ENCODE data around the gene VRK3.

Gene VRK3

GRCh38 chr19:49988007-49988406 lies 37.2 kb downstream of the VRK3 start:
- no peaks in the 10 kb centered on the region for H3K9me3 ChIP-seq (ENCODE audit: control insufficient read depth, insufficient read depth, low read depth, low read length)
- no peak overlapping the region for H3K27ac ChIP-seq (ENCODE audit: low read depth, low read length)
- H3K4me1 ChIP-seq (ENCODE audit: control insufficient read depth, insufficient read depth, low read length), result no peaks in the 10 kb centered on the region
- H3K9ac ChIP-seq (ENCODE audit: low read length), result no peak overlapping the region
- H3K4me3 ChIP-seq (ENCODE audit: low read depth, low read length), result no peak overlapping the region
- peaks cover 15% of the 10 kb centered on the region for H3K36me3 ChIP-seq (ENCODE audit: control insufficient read depth, insufficient read depth, low read length)
- no peaks in the 10 kb centered on the region for H3K27me3 ChIP-seq (ENCODE audit: control insufficient read depth, insufficient read depth, low read length)

GRCh38 chr19:49987159-49987698 lies 37.9 kb downstream of the VRK3 start:
- H3K4me1 ChIP-seq (ENCODE audit: control insufficient read depth, insufficient read depth, low read length), result no peaks in the 10 kb centered on the region
- H3K27ac ChIP-seq (ENCODE audit: low read depth, low read length), result no peak overlapping the region
- H3K27me3 ChIP-seq (ENCODE audit: control insufficient read depth, insufficient read depth, low read length), result no peaks in the 10 kb centered on the region
- H3K9me3 ChIP-seq (ENCODE audit: control insufficient read depth, insufficient read depth, low read depth, low read length), result no peaks in the 10 kb centered on the region
- peaks cover 10% of the 10 kb centered on the region for H3K36me3 ChIP-seq (ENCODE audit: control insufficient read depth, insufficient read depth, low read length)
- H3K9ac ChIP-seq (ENCODE audit: low read length), result no peak overlapping the region
- H3K4me3 ChIP-seq (ENCODE audit: low read depth, low read length), result no peak overlapping the region

GRCh38 chr19:49986354-49986753 lies 38.8 kb downstream of the VRK3 start:
- Histone ChIP-seq H3K9me3 (ENCODE audit: control insufficient read depth, insufficient read depth, low read depth, low read length) (no peaks in the 10 kb centered on the region), H3K27me3 (ENCODE audit: control insufficient read depth, insufficient read depth, low read length) (no peaks in the 10 kb centered on the region), H3K27ac (ENCODE audit: low read depth, low read length) (no peak overlapping the region), H3K4me3 (ENCODE audit: low read depth, low read length) (no peak overlapping the region), H3K4me1 (ENCODE audit: control insufficient read depth, insufficient read depth, low read length) (no peaks in the 10 kb centered on the region), H3K36me3 (ENCODE audit: control insufficient read depth, insufficient read depth, low read length) (peaks cover 8% of the 10 kb centered on the region), H3K9ac (ENCODE audit: low read length) (no peak overlapping the region)

- no peaks in the 10 kb centered on the region for H3K9me3 ChIP-seq (ENCODE audit: control insufficient read depth, insufficient read depth, low read depth, low read length)
- no peak overlapping the region for H3K27ac ChIP-seq (ENCODE audit: low read depth, low read length)
- no peaks in the 10 kb centered on the region for H3K27me3 ChIP-seq (ENCODE audit: control insufficient read depth, insufficient read depth, low read length)
- no peak overlapping the region for H3K4me3 ChIP-seq (ENCODE audit: low read depth, low read length)
- H3K4me1 ChIP-seq (ENCODE audit: control insufficient read depth, insufficient read depth, low read length), result no peaks in the 10 kb centered on the region
- H3K9ac ChIP-seq (ENCODE audit: low read length), result no peak overlapping the region
- H3K36me3 ChIP-seq (ENCODE audit: control insufficient read depth, insufficient read depth, low read length), result peaks cover 3% of the 10 kb centered on the region
These were observed 39.3 kb downstream of the VRK3 start for GRCh38 chr19:49985871-49986270.

DNA sequence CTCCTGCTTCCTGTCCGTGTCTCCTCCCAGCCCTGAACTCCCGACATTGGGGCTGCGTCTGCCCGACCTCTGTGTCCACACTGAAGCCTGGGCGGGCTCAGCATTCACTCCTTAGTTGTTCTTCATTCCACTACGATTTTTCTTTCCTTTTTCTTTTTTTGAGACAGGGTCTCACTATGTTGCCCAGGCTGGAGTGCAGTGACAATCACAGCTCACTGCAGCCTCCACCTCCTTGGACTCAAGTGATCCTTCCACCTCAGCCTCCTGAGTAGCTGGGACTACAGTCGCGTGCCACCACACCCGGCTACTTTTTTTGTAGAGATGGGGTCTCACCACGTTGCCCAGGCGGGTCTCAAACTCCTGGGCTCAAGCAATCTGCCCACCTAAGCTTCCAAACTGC lies 40.7 kb downstream of the VRK3 start:
- H3K27ac ChIP-seq (ENCODE audit: low read depth, low read length), result no peak overlapping the region
- H3K4me1 ChIP-seq (ENCODE audit: control insufficient read depth, insufficient read depth, low read length), result no peaks in the 10 kb centered on the region
- H3K27me3 ChIP-seq (ENCODE audit: control insufficient read depth, insufficient read depth, low read length), result no peaks in the 10 kb centered on the region
- no peak overlapping the region for H3K9ac ChIP-seq (ENCODE audit: low read length)
- H3K36me3 ChIP-seq (ENCODE audit: control insufficient read depth, insufficient read depth, low read length), result peaks cover 2% of the 10 kb centered on the region; the same call in 1 of the 2 replicates
- H3K4me3 ChIP-seq (ENCODE audit: low read depth, low read length), result no peak overlapping the region
- H3K9me3 ChIP-seq (ENCODE audit: control insufficient read depth, insufficient read depth, low read depth, low read length), result no peaks in the 10 kb centered on the region

- Histone ChIP-seq H3K27me3 (ENCODE audit: control insufficient read depth, insufficient read depth, low read length) (no peaks in the 10 kb centered on the region), H3K27ac (ENCODE audit: low read depth, low read length) (no peak overlapping the region), H3K9me3 (ENCODE audit: control insufficient read depth, insufficient read depth, low read depth, low read length) (no peaks in the 10 kb centered on the region), H3K4me1 (ENCODE audit: control insufficient read depth, insufficient read depth, low read length) (no peaks in the 10 kb centered on the region), H3K36me3 (ENCODE audit: control insufficient read depth, insufficient read depth, low read length) (peaks cover 2% of the 10 kb centered on the region; the same call in 1 of the 2 replicates), H3K4me3 (ENCODE audit: low read depth, low read length) (no peak overlapping the region), H3K9ac (ENCODE audit: low read length) (no peak overlapping the region)
These were observed 41.4 kb downstream of the VRK3 start for GRCh38 chr19:49983645-49984229.

DNA sequence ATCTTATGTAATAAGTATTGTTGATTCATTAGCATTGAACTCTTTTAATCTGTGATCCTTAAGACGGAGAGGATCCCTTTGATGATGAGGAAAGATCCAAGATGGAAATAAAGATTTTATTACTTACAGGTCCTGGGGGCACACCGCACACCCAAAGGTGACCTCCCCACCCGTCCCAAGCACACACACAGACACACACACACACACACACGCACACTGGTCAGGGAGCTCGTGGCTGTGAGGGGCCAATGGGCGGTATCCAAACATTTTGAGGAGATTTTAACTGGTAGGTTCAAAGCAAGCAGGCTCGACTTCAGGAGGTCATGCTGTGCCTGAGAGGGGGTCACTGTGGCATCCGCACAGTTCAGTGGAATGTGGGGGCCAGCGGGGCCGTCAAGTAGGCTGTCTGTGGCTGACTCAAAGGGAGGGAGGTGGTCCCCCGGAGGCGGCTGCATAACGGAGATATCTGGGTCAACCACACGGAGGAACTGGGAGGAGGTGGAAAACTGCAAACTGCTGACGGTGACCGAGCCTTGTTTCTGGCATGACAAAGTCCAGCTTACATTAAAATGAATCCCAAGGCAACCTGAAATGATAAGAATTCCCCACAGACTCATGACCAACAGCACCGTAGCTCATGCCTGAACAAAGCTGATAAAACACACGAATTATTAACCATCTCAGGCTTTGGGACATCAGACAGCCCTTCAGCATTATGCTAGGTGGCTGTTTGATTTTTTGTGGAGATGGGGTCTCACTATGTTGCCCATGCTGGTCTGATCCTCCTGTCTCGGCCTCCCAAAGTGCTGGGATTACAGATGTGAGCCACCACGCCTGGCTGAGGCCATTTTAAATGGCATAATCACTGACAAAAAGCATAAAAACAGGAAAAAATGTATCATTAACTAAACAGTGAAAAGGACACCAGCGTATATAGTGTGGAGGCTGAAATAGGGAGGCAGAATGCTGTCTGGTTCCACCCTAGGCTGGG lies 43.3 kb downstream of the VRK3 start:
- no peak overlapping the region for H3K4me3 ChIP-seq (ENCODE audit: low read depth, low read length)
- H3K4me1 ChIP-seq (ENCODE audit: control insufficient read depth, insufficient read depth, low read length), result no peaks in the 10 kb centered on the region
- H3K27me3 ChIP-seq (ENCODE audit: control insufficient read depth, insufficient read depth, low read length), result no peaks in the 10 kb centered on the region
- peaks cover 7% of the 10 kb centered on the region; the same call in 1 of the 2 replicates for H3K36me3 ChIP-seq (ENCODE audit: control insufficient read depth, insufficient read depth, low read length)
- H3K9ac ChIP-seq (ENCODE audit: low read length), result no peak overlapping the region
- no peaks in the 10 kb centered on the region for H3K9me3 ChIP-seq (ENCODE audit: control insufficient read depth, insufficient read depth, low read depth, low read length)
- H3K27ac ChIP-seq (ENCODE audit: low read depth, low read length), result no peak overlapping the region

GRCh38 chr19:49978324-49978723 lies 46.8 kb downstream of the VRK3 start:
- H3K27ac ChIP-seq (ENCODE audit: low read depth, low read length), result no peak overlapping the region
- H3K4me3 ChIP-seq (ENCODE audit: low read depth, low read length), result no peak overlapping the region
- no peaks in the 10 kb centered on the region for H3K27me3 ChIP-seq (ENCODE audit: control insufficient read depth, insufficient read depth, low read length)
- H3K9me3 ChIP-seq (ENCODE audit: control insufficient read depth, insufficient read depth, low read depth, low read length), result no peaks in the 10 kb centered on the region
- H3K4me1 ChIP-seq (ENCODE audit: control insufficient read depth, insufficient read depth, low read length), result no peaks in the 10 kb centered on the region
- H3K9ac ChIP-seq (ENCODE audit: low read length), result no peak overlapping the region
- H3K36me3 ChIP-seq (ENCODE audit: control insufficient read depth, insufficient read depth, low read length), result peaks cover 10% of the 10 kb centered on the region

- peaks cover 10% of the 10 kb centered on the region for H3K36me3 ChIP-seq (ENCODE audit: control insufficient read depth, insufficient read depth, low read length)
- H3K27ac ChIP-seq (ENCODE audit: low read depth, low read length), result no peak overlapping the region
- no peak overlapping the region for H3K9ac ChIP-seq (ENCODE audit: low read length)
- H3K27me3 ChIP-seq (ENCODE audit: control insufficient read depth, insufficient read depth, low read length), result no peaks in the 10 kb centered on the region
- no peaks in the 10 kb centered on the region for H3K9me3 ChIP-seq (ENCODE audit: control insufficient read depth, insufficient read depth, low read depth, low read length)
- no peaks in the 10 kb centered on the region for H3K4me1 ChIP-seq (ENCODE audit: control insufficient read depth, insufficient read depth, low read length)
- no peak overlapping the region for H3K4me3 ChIP-seq (ENCODE audit: low read depth, low read length)
These were observed 47.3 kb downstream of the VRK3 start for GRCh38 chr19:49977881-49978280.

DNA sequence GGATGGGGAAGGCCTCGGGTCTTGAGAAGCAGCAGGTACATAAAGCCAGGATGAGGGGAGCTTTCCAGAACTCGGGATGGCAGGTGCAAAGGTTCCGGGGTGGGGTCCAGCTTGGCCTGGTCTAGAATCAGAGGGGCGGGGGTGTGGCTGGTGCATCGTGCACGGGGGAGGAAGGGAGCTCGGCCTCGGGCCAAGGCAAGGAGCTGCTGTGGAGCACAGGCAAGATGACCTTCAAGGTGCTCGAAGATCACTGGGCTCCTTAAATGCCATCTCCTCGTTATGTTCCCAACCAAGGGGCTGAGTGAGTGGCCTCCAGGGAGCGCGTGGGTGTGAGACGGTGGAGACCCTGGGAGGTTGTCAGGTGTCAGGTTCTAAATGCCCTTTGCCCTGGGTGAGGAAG lies 48.1 kb downstream of the VRK3 start:
- Histone ChIP-seq H3K9ac (ENCODE audit: low read length) (no peak overlapping the region), H3K36me3 (ENCODE audit: control insufficient read depth, insufficient read depth, low read length) (peaks cover 10% of the 10 kb centered on the region), H3K27me3 (ENCODE audit: control insufficient read depth, insufficient read depth, low read length) (no peaks in the 10 kb centered on the region), H3K9me3 (ENCODE audit: control insufficient read depth, insufficient read depth, low read depth, low read length) (no peaks in the 10 kb centered on the region), H3K27ac (ENCODE audit: low read depth, low read length) (no peak overlapping the region), H3K4me3 (ENCODE audit: low read depth, low read length) (no peak overlapping the region), H3K4me1 (ENCODE audit: control insufficient read depth, insufficient read depth, low read length) (no peaks in the 10 kb centered on the region)

DNA sequence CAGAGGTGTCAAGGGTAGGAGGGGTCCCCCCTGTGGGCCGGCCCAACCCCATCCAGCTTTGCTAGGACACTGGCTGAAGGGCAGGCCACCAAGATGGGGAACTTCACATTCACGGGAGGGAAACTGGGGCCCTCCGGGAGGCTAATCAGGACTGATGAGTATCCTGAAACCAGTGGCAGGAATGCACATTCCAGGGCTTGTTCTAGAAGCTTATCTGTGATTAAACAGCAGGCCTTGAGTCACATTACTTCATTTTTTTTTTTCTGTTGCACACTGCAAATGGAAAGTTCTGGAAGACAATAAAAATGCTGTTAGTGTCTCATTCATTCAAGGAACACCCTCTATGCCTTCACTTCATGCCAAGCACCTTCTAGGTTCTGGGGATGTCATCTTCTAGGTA lies 48.7 kb downstream of the VRK3 start:
- no peaks in the 10 kb centered on the region for H3K9me3 ChIP-seq (ENCODE audit: control insufficient read depth, insufficient read depth, low read depth, low read length)
- H3K27me3 ChIP-seq (ENCODE audit: control insufficient read depth, insufficient read depth, low read length), result no peaks in the 10 kb centered on the region
- no peaks in the 10 kb centered on the region for H3K4me1 ChIP-seq (ENCODE audit: control insufficient read depth, insufficient read depth, low read length)
- H3K4me3 ChIP-seq (ENCODE audit: low read depth, low read length), result no peak overlapping the region
- H3K36me3 ChIP-seq (ENCODE audit: control insufficient read depth, insufficient read depth, low read length), result peaks cover 8% of the 10 kb centered on the region
- H3K9ac ChIP-seq (ENCODE audit: low read length), result no peak overlapping the region
- H3K27ac ChIP-seq (ENCODE audit: low read depth, low read length), result no peak overlapping the region
